GM18909 (cell line): Measurements from ENCODE around the gene GSG1L.

Experiments used
- ATAC-seq: cut with Tn5 transposase; IDR thresholded peaks from one replicate; pipeline ENCODE4 v1.9.1; 2021; ENCODE audit warnings: mild to moderate bottlenecking; ENCODE audit not compliant: unreplicated experiment, poor library complexity

The GSG1L gene

DNA sequence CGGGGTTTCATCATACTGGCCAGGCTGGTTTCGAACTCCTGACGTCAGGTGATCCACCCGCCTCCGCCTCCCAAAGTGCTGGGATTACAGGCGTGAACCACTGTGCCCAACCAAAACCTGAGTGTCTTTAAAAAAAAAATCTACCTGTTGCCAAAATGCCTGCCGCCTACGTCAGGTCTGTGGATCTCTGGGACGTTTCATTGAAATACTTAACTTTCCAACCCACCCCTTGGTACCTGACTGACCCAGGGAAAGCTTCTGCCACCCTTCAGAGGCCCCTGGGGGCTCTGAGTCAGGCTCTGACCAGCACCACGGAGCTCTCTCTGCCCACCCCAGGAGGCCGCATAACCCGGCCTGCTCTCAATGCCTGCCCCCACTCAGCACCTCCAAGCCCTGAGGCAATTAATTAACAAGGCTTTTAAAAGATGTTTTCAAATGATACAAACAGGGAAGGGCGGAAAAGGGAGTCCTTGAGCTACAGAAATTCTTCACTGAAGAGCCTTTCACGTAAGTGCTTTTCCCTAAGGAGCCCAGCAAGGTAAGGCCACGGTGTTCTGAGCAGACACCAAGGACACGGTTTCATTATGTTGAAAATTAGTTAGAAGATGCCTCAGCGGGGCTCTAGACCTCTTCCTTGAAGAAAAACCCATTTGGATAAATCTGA lies 29.3 kb upstream of the GSG1L start:
- ATAC-seq, result no peak

DNA sequence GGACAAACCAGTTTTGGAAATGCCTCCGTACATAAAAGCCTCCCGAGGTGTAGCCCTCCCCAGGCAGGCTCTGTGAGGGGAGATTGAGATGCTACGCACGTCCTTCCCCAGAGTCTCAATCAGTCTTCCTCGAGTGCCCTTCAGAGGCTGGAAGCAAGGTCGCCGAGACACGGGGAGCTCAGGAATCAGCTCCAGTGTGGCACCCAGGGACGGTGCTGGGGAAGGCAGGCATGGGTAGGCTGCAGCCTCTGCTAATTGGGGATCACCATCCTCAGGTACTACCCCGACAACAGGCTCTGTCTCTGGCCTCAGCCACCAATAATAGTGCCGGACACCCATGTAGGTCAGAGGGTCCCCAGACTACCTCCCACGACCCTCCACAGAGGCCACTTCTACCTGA lies 28.1 kb upstream of the GSG1L start:
- ATAC-seq, result no peak

DNA sequence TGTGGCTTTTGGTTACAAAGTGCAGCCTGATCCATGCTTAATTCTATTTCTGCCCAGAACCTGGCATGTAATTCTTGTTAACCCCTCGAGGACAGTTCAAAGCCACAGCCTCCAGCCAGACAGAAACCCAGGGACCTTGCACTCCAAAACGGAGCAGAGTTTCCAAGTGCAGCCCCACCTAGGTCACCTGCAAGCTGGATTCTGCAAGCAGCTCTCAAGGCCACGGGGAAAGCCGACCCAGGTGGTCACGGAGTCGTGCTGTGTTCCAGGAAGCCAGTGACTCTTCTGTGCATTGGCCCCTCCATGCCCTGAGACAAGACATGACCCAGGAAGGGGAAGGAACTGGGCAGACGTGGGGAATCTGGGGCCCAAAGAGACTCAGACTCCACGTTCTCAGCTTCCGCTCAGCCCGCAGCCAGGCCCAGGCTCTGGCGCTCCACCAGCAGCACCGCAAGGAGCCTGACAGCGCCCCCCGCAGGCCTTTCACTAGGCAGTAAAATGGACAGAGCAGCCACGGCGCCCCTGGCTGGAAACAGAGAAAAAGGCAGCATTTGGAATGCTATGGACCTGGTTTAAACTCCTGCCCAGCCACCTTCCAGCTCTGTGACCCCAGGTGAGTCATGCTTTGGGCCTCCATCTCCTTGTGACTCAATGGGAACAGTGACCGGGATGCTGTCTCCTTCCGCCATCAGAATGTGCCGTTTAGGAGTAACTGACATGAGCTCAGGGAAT lies 27.3 kb upstream of the GSG1L start:
- ATAC-seq, result no peak

DNA sequence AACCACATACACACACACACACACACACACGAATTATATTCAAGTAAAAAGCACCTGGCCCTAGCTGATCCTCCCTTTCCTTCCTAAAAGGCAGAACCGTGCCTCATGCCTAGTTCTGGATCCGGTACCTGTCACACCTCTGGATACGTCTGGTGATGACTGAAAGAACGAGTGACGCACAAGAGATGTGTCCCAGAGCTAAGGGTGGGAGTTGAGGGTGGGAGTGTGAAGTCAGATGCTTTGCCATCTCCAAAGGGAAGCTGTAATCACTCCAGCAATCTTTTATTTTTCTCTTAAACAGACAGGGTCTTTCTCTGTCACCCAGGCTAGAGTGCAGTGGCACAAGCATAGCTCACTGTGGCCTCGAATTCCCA lies 26.5 kb upstream of the GSG1L start:
- no peak for ATAC-seq

DNA sequence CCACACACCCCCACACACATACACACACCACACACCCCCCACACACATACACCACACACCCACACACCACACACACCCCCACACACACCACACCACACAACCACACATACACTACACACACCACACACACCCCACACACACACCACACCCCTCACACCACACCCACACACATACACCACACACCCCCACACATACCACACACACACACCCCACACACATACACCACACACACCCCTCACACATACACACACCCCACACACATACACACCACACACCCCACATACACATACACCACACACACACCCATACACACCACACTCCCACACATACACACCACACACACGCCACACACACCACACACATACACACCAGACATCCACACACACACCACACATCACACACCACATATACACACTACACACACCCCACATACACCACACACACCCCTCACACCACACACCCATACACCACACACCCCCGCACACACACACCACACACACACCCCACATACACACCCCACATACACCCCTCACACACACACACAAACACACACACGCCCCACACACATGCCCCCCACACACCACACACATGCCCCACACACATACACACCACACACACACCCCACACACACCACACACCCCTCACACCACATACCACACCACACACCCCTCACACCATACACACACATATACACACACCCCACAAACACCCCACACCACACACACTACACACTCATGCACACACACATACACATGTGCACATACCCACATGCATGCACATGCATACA lies 25.9 kb upstream of the GSG1L start:
- ATAC-seq, result no peak

DNA sequence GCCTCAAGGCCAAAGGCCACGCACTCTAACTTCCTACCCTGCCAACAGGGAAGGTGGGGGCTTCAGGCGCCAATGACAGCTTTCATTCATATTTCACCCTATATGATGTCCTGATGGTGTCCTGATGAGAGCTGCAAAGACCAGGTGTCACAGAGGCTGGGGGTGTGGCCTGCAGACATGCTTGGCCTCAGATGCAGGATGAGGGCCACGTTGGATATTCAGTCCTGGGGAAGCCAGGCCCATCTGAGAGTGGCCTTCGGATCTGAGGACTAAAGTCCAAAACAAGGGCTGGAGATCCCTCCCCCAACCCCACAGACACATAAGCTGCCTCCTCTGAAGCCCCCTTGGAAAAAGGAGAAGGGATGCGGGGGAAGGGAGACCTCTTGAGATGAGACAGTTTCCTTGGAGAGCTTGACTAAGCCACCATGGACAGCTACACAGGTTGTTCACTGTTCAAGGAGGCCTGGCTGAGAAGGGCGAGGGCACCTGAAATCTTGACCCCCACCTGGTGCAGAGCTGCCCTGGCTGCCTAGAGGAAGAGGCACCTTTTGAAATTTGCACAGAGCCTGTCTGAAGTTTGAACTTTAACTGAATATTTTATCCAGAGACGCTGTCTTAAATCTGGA lies 24.3 kb upstream of the GSG1L start:
- no peak for ATAC-seq

DNA sequence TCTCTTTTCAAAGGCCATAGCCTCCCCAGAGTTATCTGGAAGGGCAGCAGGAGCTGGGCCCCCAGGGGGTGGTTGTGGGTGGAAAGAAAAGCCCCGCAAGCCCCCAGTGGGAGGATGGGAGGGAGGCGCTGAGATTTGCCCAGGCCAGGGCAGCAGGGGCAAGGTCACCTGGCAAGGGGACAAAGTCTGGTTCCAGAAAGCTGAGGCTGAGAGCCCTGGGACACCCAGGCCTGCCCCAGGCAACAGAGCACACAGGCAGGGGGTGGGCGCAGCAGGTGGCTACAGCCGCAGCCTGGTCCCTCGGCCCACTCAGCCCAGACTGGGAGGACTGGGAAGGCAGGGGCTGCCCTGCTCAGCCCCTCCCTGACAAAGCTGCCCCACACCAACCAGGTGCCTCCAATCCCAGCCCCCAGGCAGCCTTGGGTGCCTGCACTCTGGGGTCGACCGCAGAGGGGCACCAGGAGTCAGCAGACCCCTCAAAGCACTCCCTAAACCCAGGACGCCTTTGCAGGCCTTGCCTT lies 23.7 kb upstream of the GSG1L start:
- no peak for ATAC-seq

DNA sequence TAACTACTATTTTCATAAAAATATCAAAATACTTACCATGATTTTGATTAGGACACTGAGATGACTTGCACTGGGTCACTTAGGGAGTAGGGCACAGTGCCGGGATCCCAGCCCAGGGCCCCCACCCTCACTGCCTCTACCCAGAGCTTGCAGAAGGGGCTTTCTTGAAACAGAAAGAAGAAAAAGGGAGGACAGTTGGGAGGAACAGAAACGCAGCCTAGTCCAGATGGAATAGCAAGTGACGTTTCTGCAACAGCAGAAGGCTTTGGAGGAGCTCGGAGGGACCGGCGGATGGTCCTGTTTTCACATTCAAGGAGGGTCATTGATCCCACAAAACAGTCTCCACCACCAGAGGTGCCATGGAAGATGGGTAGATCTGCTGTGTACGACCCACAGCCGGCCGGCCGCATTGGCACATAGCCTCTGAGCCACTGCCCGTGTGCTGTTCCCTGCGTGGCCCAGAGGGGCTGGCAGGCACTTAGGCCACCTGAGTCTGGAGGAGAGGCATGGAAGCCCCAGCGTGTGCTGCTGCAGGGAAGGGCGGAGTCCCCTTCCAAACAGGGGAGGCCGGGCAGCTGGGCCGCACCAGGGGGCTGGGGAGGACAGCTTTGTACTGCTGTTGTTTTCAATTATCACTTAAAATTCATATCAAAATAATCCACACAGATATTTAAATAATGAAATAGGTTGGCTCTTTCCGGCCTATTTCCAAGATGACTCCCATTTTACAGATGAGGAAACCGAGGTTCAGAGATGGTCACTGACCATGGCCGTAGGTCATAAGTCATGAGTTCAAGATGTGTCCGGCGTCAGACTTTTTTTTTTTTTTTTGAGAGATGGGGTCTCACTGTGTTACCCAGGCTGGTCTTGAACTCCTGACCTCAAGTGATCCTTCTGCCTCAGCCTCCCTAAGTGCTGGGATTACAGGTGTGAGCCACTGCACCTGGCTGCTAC lies 22.9 kb upstream of the GSG1L start:
- no peak for ATAC-seq

DNA sequence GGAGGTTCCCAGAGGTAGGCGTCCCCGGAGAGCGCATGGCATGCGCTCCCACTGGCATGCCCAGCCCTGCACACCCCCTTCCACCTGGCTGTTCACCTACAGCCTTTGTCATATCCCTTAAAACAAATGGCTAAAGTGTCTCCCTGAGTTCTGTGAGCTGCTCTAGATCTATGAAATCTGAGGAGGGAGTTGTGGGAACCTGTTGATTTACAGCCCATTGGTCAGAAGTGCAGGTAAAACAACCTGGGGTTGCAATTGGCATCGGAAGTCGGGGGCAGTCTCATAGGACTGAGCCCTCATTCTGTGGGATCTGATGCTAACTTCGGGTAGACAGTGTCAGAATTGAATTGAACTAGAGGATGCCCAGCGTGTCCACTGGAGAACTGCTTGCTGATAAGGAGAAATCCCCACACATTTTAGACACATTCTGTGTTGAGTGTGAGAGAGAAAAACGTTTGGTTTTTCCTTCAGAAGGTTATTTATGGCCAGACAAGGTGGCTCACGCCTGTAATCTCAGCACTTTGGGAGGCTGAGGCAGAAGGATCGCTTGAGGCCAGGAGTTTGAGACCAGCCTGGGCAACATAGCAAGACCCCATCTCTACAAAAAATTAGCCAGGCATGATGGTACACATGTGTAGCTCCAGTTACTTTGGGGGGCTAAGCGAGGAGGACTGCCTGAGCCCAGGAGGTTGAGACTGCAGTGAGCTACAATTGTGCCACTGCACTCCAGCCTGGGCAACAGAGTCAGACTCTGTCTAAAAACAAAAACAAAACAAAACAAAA lies 22.1 kb upstream of the GSG1L start:
- ATAC-seq, result no peak

DNA sequence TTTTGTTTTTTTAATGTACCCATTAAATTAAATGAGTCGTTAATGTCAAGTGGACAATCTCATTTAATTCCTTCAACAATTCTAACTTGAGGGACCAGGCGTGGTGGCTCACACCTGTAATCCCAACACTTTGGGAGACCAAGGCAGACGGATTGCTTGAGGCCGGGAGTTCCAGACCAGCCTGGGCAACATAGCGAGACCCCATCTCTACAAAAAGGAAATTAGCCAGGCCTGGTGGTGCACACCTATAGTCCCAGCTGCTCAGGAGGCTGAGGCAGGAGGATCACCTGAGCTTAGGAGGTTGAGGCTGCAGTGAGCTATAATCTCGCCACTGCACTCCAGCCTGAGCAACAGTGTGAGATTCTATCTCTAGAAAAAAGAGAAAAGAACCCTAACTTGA lies 20.7 kb upstream of the GSG1L start:
- no peak for ATAC-seq

DNA sequence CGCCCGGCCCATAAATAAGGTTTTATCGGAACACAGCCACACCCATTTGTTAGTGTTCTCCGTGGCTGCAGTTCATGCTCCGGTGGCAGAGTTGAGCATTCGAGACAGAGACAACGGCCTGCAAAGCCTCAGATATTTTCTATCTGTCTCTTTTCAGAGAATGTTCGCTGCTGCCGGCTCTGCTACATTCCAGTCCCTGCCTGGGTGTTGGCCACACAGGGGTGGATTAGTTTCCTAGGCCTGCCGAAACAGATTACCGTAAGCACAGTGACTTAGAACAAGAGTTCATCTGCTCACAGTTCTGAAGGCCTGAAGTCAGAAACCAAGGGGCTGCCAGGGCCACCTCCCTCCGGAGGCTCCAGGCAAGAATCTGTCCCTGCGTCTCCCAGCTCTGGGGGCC lies 19.1 kb upstream of the GSG1L start:
- ATAC-seq, result no peak

DNA sequence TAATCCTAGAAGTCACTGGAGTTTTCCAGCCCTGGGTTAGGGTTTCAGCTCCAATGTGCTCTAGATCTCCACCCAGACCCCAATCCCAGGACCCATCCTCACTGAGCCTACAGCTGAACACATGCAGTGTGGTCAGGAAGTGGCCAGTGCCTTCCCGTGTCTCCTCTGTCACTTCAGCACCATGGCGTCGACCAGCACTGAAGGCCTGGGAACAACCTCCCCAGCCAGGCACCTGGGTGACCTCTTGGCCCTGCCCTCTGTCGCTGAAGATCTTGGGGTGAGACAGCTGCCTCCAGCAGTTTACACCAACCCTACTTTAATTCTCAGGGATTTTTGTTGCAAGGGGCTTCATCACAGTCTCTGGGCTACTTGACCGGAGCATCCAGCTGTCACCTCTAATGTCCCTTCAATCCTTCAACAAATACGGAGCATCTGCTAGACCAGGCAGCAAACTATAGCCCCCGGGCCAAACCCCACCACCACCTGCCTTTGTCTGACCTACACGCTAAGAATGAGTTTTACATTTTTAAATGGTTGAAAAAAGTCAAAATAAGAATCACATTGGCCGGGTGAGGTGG lies 18.0 kb upstream of the GSG1L start:
- ATAC-seq, result no peak

DNA sequence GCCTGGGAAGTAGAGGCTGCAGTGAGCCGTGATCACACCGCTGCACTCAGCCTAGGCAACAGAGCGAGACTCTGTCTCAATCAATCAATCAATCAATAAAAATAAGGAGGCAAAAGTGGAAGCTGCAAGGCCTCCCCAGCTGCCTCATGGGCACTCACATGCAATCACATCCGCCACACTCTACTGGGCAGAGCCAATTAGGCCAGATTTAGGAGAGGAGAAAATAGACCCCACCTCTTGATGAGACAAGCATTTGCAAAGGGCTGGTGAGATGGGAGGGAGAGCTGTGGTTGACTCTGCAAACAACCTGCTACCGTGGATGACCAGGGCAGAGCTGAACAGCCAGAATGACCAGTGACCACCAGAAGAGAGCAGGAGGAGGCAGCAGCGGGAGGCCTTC lies 14.7 kb upstream of the GSG1L start:
- ATAC-seq, result no peak

DNA sequence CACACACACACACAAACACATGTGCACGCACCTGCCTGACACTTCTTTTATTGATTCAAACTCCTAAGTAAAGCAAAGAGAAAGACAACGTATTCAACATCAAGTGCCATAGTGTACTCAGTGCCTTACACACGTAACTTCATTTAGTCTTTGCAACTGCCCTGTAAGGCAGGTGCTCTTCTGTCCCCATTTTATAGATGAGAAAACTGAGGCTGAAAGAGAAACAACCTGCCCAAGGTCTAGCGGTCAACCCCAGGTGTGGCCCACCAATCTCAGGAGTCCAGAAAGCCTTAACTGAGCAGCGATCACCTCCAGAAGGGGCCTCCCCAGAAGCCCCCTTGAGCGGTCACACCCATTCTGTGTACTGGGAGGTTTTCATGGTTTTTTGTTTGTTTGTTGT lies 10.3 kb upstream of the GSG1L start:
- no peak for ATAC-seq

DNA sequence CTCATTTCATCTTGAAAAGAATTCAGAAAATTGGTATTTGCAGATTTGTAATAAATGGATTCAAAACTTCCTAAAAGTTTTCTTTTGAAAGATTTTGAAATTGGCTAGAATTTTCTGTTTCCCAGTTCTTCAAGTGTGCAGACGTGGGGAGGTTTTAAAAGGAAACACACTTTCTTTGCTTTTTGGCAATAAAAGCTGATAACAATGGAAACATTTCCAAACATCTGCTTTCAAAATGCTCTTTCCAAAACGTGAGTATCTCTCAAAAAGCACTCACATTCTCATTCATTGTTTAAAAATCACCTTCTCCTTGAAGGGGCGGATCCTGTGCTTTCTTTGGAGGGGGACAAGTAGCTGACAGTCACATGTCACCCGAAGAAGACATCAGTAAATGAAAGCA lies 8.6 kb upstream of the GSG1L start:
- ATAC-seq, result no peak

DNA sequence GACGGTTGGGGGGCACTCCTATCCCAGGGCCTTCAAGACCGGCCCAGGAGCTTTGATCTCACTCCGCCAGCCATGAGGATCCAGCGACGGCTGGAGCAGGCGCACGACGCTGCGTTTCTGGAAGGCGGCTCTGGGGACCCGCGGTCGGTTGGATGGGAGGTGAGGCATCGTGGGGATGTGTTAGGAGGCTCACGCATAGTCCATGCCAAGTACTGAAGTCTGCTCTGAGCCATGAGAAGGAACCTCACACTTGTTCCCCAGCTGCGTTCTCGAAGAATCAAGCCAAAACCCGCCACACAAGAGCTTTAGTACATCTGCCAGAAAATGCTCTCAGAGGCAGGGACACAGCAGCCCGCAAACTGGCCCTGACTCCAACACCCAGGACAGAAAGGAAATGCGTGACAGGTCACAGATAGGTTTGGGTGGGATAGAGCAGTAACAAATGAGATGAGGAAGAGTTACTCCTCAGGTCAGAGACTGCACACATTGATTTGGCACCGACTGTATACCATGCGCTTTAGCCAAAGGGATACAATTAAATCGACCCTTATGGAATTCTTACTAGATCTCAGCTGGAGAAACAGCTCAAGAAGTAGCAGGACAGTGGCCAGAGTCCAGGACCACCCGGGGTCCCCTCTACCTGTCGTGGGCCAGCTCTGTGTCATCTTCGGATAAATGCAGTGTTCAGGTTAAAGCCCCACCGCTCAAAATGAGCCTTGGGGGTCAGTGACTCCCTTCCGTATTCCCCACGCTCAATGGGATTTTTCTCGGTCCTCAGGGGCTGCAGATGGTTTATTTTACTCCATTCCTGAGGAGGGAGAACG lies 6.7 kb upstream of the GSG1L start:
- no peak for ATAC-seq

DNA sequence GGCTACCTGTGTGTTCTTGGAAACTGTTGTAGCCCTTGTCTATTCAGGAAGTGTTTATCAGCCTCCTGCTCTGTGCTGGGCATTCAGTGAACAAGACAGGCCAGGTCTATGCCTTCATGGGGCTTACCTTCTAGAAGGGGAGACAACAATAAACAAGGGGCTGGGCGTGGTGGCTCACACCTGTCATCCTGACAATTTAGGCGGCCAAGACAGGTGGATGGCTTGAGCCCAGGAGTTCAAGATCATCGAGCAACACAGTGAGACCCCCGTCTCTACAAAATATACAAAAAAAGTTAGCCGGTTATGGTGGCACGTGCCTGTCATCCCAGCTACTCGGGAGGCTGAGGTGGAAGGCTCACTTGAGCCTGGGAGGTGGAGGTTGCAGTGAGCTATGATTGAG lies 5.5 kb upstream of the GSG1L start:
- no peak for ATAC-seq
